ENCODE data around the gene KIF20B. TPM values are rescaled to one million over a fixed set of nuclear protein-coding genes. Genes with fewer than 3 reads are reported as not detected.

KIF20B gene
- total RNA-seq, 1 experiment from 2014 or later = 59.1 TPM

DNA sequence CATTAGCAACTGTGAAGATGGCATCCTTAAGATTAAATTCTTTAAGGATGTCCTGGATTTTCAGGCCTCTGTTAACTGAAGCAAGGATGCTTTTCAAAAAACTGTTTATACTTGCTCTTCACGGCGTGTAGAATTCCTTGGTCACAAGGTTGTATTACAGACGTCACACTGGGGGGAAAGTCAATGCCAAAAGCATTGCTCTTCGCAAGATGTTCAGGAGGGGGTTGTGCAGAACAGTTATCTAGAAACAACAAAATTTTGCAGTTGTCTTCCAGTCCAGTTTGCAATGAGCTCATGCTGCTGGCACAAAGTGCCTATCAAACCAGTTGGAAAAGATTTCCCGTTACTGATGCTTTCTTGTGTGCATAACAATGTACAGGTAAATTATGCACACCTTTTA lies 8.2 kb upstream of the KIF20B start:
- no CpG with 5 or more reads among the region's 5 CpGs for WGBS (ENCODE audit: extremely low coverage, insufficient read length, low lambda C conversion rate)
- no peak overlapping the region for H3K27ac ChIP-seq (ENCODE audit: insufficient read length, low read depth, low read length)

More for the DNA sequence above, 8.2 kb upstream of the KIF20B start:
- H3K4me1 ChIP-seq (ENCODE audit: insufficient read depth, low read length) = no peaks in the 10 kb centered on the region; the same call in 1 of the 2 replicates
- no peak overlapping the region for H2AFZ ChIP-seq (ENCODE audit: low read length)
- H2BK12ac ChIP-seq (ENCODE audit: insufficient read length, low read depth, low read length) = no peak overlapping the region
- H3T11ph ChIP-seq (ENCODE audit: low read length) = no peak overlapping the region
- H3K27me3 ChIP-seq (ENCODE audit: insufficient read depth, low read length) = no peaks in the 10 kb centered on the region
- H2BK5ac ChIP-seq (ENCODE audit: insufficient read length, low read length) = no peak overlapping the region
- no peak for DNase-seq
- TF ChIP-seq, protein P1, sequence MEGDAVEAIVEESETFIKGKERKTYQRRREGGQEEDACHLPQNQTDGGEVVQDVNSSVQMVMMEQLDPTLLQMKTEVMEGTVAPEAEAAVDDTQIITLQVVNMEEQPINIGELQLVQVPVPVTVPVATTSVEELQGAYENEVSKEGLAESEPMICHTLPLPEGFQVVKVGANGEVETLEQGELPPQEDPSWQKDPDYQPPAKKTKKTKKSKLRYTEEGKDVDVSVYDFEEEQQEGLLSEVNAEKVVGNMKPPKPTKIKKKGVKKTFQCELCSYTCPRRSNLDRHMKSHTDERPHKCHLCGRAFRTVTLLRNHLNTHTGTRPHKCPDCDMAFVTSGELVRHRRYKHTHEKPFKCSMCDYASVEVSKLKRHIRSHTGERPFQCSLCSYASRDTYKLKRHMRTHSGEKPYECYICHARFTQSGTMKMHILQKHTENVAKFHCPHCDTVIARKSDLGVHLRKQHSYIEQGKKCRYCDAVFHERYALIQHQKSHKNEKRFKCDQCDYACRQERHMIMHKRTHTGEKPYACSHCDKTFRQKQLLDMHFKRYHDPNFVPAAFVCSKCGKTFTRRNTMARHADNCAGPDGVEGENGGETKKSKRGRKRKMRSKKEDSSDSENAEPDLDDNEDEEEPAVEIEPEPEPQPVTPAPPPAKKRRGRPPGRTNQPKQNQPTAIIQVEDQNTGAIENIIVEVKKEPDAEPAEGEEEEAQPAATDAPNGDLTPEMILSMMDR (conservative IDR thresholded peaks at IDR 0.05) = no peak
- H2BK20ac ChIP-seq (ENCODE audit: low read depth, low read length, poor library complexity, severe bottlenecking) = no peak overlapping the region
- no peaks in the 10 kb centered on the region for H3K79me1 ChIP-seq (ENCODE audit: insufficient read depth, low read depth, low read length, poor library complexity, severe bottlenecking)
- no peak overlapping the region for H3K4ac ChIP-seq (ENCODE audit: low read depth, low read length)
- no peaks in the 10 kb centered on the region for H3K23me2 ChIP-seq (ENCODE audit: insufficient read length, low read depth, low read length, poor library complexity, severe bottlenecking)
- H3K9me3 Mint-ChIP-seq = no peaks in the 10 kb centered on the region; a peak in 1 of 5 replicates
- H3K4me1 Mint-ChIP-seq = peaks cover 25 to 32% of the 10 kb centered on the region in 2 experiments
- H2BK120ac ChIP-seq (ENCODE audit: low read depth, low read length, poor library complexity, severe bottlenecking) = no peak overlapping the region
- no peaks in the 10 kb centered on the region for H3K79me2 ChIP-seq (ENCODE audit: insufficient read depth, low read length)
- H4K91ac ChIP-seq (ENCODE audit: insufficient read length, low read depth, low read length) = no peak overlapping the region
- H3K18ac ChIP-seq (ENCODE audit: insufficient read length, low read depth, low read length) = no peak overlapping the region
- H3K4me3 Mint-ChIP-seq = no peak overlapping the region
- no peak overlapping the region for H4K8ac ChIP-seq (replicated peaks; ENCODE audit: insufficient read length, low read depth, low read length)
- H3K23ac ChIP-seq (ENCODE audit: insufficient read length, low read depth, low read length) = no peak overlapping the region
- H3K9me3 ChIP-seq (ENCODE audit: control insufficient read depth, low read depth, low read length) = no peaks in the 10 kb centered on the region
- no peaks in the 10 kb centered on the region for H4K20me1 ChIP-seq (ENCODE audit: control insufficient read depth, insufficient read depth, insufficient read length)
- H3K27me3 Mint-ChIP-seq (ENCODE audit: low read depth) = no peaks in the 10 kb centered on the region
- H4K5ac ChIP-seq (ENCODE audit: insufficient read length, low read depth, low read length) = no peak overlapping the region
- H2AK5ac ChIP-seq (ENCODE audit: insufficient read length, low read length) = no peak overlapping the region
- H3K56ac ChIP-seq (ENCODE audit: insufficient read length, low read depth, low read length) = no peak overlapping the region
- no peak overlapping the region for H3K14ac ChIP-seq (ENCODE audit: insufficient read depth, low read length)
- H3K4me2 ChIP-seq (ENCODE audit: insufficient read depth, insufficient read length, low read length) = no peak overlapping the region
- no peak overlapping the region for H3K9ac ChIP-seq (ENCODE audit: extremely low read depth, insufficient read length, low read length)
- H2BK15ac ChIP-seq (ENCODE audit: low read depth, low read length) = no peak overlapping the region
- H3K36me3 Mint-ChIP-seq (ENCODE audit: insufficient read depth in 1 of 3, low read depth in 3 of 3) = peaks cover 0 to 17% (median 0%) of the 10 kb centered on the region in 3 experiments; a peak in 4 of 7 replicates
- no peak overlapping the region for H3K27ac Mint-ChIP-seq
